ENCODE results near the gene ERICH6B. TPM values are rescaled to one million over a fixed set of nuclear protein-coding genes. Genes with fewer than 3 reads are reported as not detected.
A peak's percentile ranks its signal among the peaks of the same experiment; 100 is the strongest.

The ERICH6B gene
- total and polyA plus RNA-seq, 4 donors = not detected

DNA sequence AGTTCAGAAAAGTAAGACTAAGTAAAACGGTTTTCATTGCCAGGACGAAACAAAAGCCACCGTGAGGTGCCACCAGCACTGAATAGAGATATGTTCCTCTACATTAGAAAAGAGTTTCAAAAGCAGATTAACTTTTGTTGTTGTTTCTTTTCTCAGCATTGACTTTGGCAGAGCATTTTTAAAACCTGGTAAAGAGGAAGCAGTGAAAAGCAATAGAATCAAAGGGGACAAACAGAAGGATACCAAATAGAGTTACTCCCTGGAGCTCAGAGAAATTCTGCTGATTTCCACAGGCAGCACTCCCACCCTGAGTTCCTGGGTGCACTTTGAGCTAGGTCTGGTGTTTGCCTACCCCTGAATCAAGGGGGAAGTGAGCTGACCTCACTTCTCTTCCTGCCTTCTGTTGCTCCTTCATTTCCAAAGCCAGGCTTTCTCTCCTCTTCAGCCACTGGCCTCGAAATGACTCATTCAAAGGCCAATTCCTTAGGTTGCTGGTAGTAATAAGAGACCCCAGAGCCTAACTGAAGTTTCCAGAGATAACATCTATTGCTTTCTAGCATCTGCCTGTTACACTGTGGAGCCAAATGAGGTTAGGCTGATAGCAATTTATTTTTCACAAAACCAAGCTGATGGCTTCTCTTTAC lies 11.3 kb upstream of the ERICH6B start:
- no peaks in the 10 kb centered on the region for H3K9me3 ChIP-seq (ENCODE audit: control insufficient read depth in 4 of 4, insufficient read depth in 3 of 4, low read length in 3 of 4)
- H3K36me3 ChIP-seq (ENCODE audit: control insufficient read depth in 4 of 4, insufficient read depth in 4 of 4, low read length in 4 of 4) = no peaks in the 10 kb centered on the region
- DNase-seq = no peak
- H3K27me3 ChIP-seq (ENCODE audit: control insufficient read depth in 3 of 3, insufficient read depth in 3 of 3, low read length in 2 of 3) = peaks cover 0 to 25% (median 16%) of the 10 kb centered on the region in 3 donors
- H3K9ac ChIP-seq (ENCODE audit: insufficient read depth in 1 of 2, low read length in 2 of 2) = no peak overlapping the region
- H3K4me3 ChIP-seq = no peak overlapping the region
- H3K4me1 ChIP-seq (ENCODE audit: control insufficient read depth in 5 of 5, insufficient read depth in 5 of 5, low read length in 5 of 5) = no peaks in the 10 kb centered on the region
- WGBS, 2 donors = 61 to 62% methylated on average over 4 of the region's 4 CpGs
- no peak for ATAC-seq (ENCODE audit: insufficient read depth, low FRiP score)
- TF ChIP-seq, protein P1, sequence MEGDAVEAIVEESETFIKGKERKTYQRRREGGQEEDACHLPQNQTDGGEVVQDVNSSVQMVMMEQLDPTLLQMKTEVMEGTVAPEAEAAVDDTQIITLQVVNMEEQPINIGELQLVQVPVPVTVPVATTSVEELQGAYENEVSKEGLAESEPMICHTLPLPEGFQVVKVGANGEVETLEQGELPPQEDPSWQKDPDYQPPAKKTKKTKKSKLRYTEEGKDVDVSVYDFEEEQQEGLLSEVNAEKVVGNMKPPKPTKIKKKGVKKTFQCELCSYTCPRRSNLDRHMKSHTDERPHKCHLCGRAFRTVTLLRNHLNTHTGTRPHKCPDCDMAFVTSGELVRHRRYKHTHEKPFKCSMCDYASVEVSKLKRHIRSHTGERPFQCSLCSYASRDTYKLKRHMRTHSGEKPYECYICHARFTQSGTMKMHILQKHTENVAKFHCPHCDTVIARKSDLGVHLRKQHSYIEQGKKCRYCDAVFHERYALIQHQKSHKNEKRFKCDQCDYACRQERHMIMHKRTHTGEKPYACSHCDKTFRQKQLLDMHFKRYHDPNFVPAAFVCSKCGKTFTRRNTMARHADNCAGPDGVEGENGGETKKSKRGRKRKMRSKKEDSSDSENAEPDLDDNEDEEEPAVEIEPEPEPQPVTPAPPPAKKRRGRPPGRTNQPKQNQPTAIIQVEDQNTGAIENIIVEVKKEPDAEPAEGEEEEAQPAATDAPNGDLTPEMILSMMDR (IDR thresholded peaks at IDR 0.05; ENCODE audit: control extremely low read depth, extremely low read depth) = no peak
- H3K27ac ChIP-seq (ENCODE audit: low read depth in 1 of 2, low read length in 1 of 2) = no peak overlapping the region

DNA sequence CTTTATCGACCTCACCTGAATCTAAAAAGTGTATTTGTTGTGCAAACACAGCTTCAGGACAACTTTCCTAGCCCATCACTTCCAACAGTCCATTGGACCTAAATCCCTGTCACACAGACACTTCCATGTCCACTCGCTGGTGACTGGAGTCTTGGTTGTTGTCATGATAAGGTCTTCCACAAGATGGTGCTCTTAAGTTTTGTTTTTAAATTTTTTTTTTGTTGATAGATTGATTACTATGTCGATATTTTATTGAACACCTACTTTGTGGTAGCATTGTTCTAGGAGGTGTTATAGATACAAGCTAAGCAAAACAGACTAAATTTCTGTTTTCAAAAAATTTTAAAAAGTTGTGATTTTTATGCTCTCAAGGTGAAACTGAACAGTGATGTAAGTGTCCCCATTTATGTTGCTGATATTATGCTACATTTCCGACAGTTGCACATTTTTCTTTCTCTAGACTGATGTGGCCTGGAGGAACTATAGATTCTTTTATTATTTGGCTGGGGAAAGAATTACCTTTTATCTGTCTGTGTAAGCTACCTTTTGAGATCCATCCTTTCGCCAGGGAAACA lies 8.1 kb upstream of the ERICH6B start:
- H3K4me1 ChIP-seq (ENCODE audit: control insufficient read depth in 5 of 5, insufficient read depth in 5 of 5, low read length in 5 of 5) = no peaks in the 10 kb centered on the region
- DNase-seq (peak in 2 of 3 donors; percentile 26 to 27), ATAC-seq (ENCODE audit: insufficient read depth, low FRiP score) (no peak)
- 45 to 49% methylated on average over 5 of the region's 5 CpGs for WGBS, 2 donors
- no peaks in the 10 kb centered on the region for H3K9me3 ChIP-seq (ENCODE audit: control insufficient read depth in 4 of 4, insufficient read depth in 3 of 4, low read length in 3 of 4)
- H3K36me3 ChIP-seq (ENCODE audit: control insufficient read depth in 4 of 4, insufficient read depth in 4 of 4, low read length in 4 of 4) = no peaks in the 10 kb centered on the region
- H3K27ac ChIP-seq (ENCODE audit: low read depth in 1 of 2, low read length in 1 of 2) = no peak overlapping the region
- H3K27me3 ChIP-seq (ENCODE audit: control insufficient read depth in 3 of 3, insufficient read depth in 3 of 3, low read length in 2 of 3) = peaks cover 0 to 14% (median 14%) of the 10 kb centered on the region in 3 donors
- no peak overlapping the region for H3K4me3 ChIP-seq
- no peak overlapping the region for H3K9ac ChIP-seq (ENCODE audit: insufficient read depth in 1 of 2, low read length in 2 of 2)
- TF ChIP-seq, protein P1 (IDR thresholded peaks at IDR 0.05; ENCODE audit: control extremely low read depth, extremely low read depth) = no peak

DNA sequence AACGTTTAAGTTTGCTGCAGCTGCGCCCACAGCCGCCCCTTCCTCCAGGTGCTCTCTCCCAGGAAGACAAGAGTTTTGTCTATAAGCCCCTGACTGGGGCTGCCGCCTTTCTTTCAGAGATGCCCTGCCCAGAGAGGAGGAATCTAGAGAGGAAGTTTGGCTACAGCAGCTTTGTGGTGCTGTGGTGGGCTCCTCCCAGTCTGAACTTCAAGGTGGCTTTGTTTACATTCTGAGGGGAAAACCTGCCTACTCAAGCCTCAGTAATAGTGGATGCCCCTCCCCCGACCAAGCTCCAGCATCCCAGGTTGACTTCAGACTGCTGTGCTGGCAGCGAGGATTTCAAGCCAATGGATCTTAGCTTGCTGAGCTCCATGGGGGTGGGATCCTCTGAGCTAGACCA lies 6.4 kb upstream of the ERICH6B start:
- Histone ChIP-seq H3K36me3 (ENCODE audit: control insufficient read depth in 4 of 4, insufficient read depth in 4 of 4, low read length in 4 of 4) (no peaks in the 10 kb centered on the region), H3K27me3 (ENCODE audit: control insufficient read depth in 3 of 3, insufficient read depth in 3 of 3, low read length in 2 of 3) (peaks cover 0 to 14% (median 10%) of the 10 kb centered on the region in 3 donors), H3K9ac (ENCODE audit: insufficient read depth in 1 of 2, low read length in 2 of 2) (no peak overlapping the region), H3K4me3 (no peak overlapping the region), H3K9me3 (ENCODE audit: control insufficient read depth in 4 of 4, insufficient read depth in 3 of 4, low read length in 3 of 4) (no peaks in the 10 kb centered on the region), H3K4me1 (ENCODE audit: control insufficient read depth in 5 of 5, insufficient read depth in 5 of 5, low read length in 5 of 5) (no peaks in the 10 kb centered on the region), H3K27ac (ENCODE audit: low read depth in 1 of 2, low read length in 1 of 2) (no peak overlapping the region)
- 29 to 40% methylated on average over 6 of the region's 6 CpGs for WGBS, 2 donors
- TF ChIP-seq, protein P1 (IDR thresholded peaks at IDR 0.05; ENCODE audit: control extremely low read depth, extremely low read depth) = no peak
- DNase-seq = peak in 1 of 3 donors; percentile 14
- no peak for ATAC-seq (ENCODE audit: insufficient read depth, low FRiP score)

Data from lung (tissue), 12 donors.